ENCODE measurements around the gene DDX10. TPM values are rescaled to one million over a fixed set of nuclear protein-coding genes. Genes with fewer than 3 reads are reported as not detected.

The DDX10 gene
- total RNA-seq, 4 donors from 2014 or later, result 11.5 to 22.0 (median 14.3) TPM

DNA sequence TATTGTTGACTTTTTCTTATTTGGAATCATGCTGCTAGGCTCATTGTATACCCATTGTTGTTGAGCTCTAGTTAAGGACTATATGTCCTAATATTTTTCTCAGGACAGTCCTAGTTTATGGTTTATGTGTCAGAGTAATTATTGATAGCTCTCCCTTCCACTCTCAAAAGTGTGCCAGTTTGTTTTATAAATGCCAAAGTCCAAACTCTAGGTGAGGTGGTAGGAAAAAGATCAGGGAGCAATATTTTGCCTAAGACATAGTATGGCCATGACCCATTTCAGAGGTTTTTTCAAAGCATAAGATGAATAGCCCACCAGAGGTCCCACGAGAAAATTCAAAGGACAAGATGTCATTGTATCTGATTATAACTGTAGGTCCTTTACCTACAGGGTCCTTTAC lies 20.9 kb upstream of the DDX10 start:
- Histone ChIP-seq H3K4me3 (no peak overlapping the region), H3K9me3 (no peaks in the 10 kb centered on the region), H3K36me3 (no peaks in the 10 kb centered on the region), H3K4me1 (peaks cover 0 to 7% (median 3%) of the 10 kb centered on the region in 4 donors), H3K27me3 (no peaks in the 10 kb centered on the region), H3K27ac (replicated peaks in 1 of 4) (no peak overlapping the region)
- intact Hi-C loops (cut with DNase I), result loop anchor here (10.0 kb wide), 1 partner anchor 299 kb away; no protein-coding TSS in a partner anchor
- WGBS, result 60% methylated on average over 1 of the region's 1 CpG
- TF ChIP-seq POLR2AphosphoS5 (IDR thresholded peaks at IDR 0.05) (no peak), EP300 (IDR thresholded peaks at IDR 0.05) (no peak), POLR2A (IDR thresholded peaks at IDR 0.05; ENCODE audit: low read depth) (no peak), CTCF (IDR thresholded peaks at IDR 0.05) (no peak)
- no peak for DNase-seq (ENCODE audit: extremely low spot score)

DNA sequence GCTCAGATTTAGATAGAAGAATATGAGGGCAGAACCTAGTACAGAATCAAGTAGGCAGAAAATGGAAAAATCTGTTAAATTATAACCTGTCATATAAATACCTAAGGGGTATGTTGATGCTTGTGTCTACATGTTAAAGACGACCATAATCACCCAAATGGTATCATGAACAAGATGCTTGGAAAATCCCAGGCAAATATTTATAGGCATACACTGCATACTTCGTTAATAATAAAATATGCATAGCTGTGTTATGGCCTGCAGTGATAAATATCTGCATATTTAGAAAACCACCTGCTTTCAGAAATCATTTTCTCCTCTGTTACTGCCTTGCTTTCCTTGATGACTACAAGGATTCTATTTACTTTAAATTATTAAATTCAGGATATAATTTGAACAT lies 18.9 kb upstream of the DDX10 start:
- 74% methylated on average over 2 of the region's 2 CpGs for WGBS
- DNase-seq (ENCODE audit: extremely low spot score), result no peak
- Histone ChIP-seq H3K4me1 (peaks cover 0 to 7% (median 3%) of the 10 kb centered on the region in 4 donors), H3K27ac (replicated peaks in 1 of 4) (no peak overlapping the region), H3K9me3 (no peaks in the 10 kb centered on the region), H3K36me3 (no peaks in the 10 kb centered on the region), H3K27me3 (no peaks in the 10 kb centered on the region), H3K4me3 (no peak overlapping the region)
- TF ChIP-seq CTCF (IDR thresholded peaks at IDR 0.05) (no peak), POLR2A (IDR thresholded peaks at IDR 0.05; ENCODE audit: low read depth) (no peak), EP300 (IDR thresholded peaks at IDR 0.05) (no peak)
- intact Hi-C loops (cut with DNase I), result loop anchor here (10.0 kb wide), 1 partner anchor 301 kb away; no protein-coding TSS in a partner anchor

DNA sequence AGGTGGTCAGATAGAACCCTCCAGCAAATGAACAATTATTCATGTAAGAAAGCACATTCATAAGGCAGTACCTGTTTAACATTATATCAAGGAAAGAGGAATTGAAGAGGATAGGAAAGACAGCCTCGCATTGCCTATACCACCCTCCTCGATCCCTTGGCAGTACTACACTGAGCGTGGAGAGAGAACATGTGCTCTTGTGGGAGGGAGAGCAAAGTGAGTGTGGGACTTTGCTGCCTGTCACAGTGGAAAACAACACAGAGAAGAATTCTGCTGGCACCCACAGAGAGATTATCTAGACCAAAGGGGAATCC lies 17.5 kb upstream of the DDX10 start:
- WGBS, result 88% methylated on average over 3 of the region's 3 CpGs
- no peak overlapping the region for H3K4me3 ChIP-seq
- no peak overlapping the region for H3K27ac ChIP-seq (replicated peaks in 1 of 4)
- intact Hi-C loops (cut with DNase I), result loop anchor here (10.0 kb wide), 1 partner anchor 303 kb away; no protein-coding TSS in a partner anchor
- H3K27me3 ChIP-seq, result no peaks in the 10 kb centered on the region
- H3K9me3 ChIP-seq, result no peaks in the 10 kb centered on the region
- peaks cover 0 to 7% (median 3%) of the 10 kb centered on the region in 4 donors for H3K4me1 ChIP-seq
- TF ChIP-seq POLR2A (IDR thresholded peaks at IDR 0.05; ENCODE audit: low read depth), result no peak
- TF ChIP-seq EP300 (IDR thresholded peaks at IDR 0.05), result no peak
- no peak for TF ChIP-seq CTCF (IDR thresholded peaks at IDR 0.05)
- no peak for TF ChIP-seq POLR2AphosphoS5 (IDR thresholded peaks at IDR 0.05)
- no peaks in the 10 kb centered on the region for H3K36me3 ChIP-seq
- DNase-seq (ENCODE audit: extremely low spot score), result no peak

- intact Hi-C loops (cut with DNase I), result loop anchor here (10.0 kb wide), 1 partner anchor 303 kb away; no protein-coding TSS in a partner anchor
- no peak for DNase-seq (ENCODE audit: extremely low spot score)
- 52% methylated on average over 9 of the region's 9 CpGs for WGBS
- Histone ChIP-seq H3K36me3 (no peaks in the 10 kb centered on the region), H3K4me1 (peaks cover 0 to 7% (median 3%) of the 10 kb centered on the region in 4 donors), H3K27ac (replicated peaks in 1 of 4) (no peak overlapping the region), H3K4me3 (no peak overlapping the region), H3K27me3 (no peaks in the 10 kb centered on the region), H3K9me3 (no peaks in the 10 kb centered on the region)
- TF ChIP-seq EP300 (IDR thresholded peaks at IDR 0.05), result no peak
- TF ChIP-seq POLR2AphosphoS5 (IDR thresholded peaks at IDR 0.05), result no peak
- TF ChIP-seq CTCF (IDR thresholded peaks at IDR 0.05), result peak; percentile 59 to 79 (median 68)
Observed at GRCh38 chr11:108647701-108648527, 17.0 kb upstream of the DDX10 start.
